Measurements from ENCODE around the gene MPZL2. TPM values are rescaled to one million over a fixed set of nuclear protein-coding genes. Genes with fewer than 3 reads are reported as not detected.
A peak's percentile ranks its signal among the peaks of the same experiment; 100 is the strongest.

The MPZL2 gene
- total and polyA plus RNA-seq, 10 of the 15 experiments (the other 5 are each of a cell fraction or from before 2014, with no cell fraction given): 0.81 to 4.8 (median 3.1) TPM

GRCh38 chr11:118207079-118207478, 57.0 kb downstream of the MPZL2 start (continued):
- TF ChIP-seq ATF2 (IDR thresholded peaks at IDR 0.05; ENCODE audit: low read length): no peak
- TF ChIP-seq, protein P1, sequence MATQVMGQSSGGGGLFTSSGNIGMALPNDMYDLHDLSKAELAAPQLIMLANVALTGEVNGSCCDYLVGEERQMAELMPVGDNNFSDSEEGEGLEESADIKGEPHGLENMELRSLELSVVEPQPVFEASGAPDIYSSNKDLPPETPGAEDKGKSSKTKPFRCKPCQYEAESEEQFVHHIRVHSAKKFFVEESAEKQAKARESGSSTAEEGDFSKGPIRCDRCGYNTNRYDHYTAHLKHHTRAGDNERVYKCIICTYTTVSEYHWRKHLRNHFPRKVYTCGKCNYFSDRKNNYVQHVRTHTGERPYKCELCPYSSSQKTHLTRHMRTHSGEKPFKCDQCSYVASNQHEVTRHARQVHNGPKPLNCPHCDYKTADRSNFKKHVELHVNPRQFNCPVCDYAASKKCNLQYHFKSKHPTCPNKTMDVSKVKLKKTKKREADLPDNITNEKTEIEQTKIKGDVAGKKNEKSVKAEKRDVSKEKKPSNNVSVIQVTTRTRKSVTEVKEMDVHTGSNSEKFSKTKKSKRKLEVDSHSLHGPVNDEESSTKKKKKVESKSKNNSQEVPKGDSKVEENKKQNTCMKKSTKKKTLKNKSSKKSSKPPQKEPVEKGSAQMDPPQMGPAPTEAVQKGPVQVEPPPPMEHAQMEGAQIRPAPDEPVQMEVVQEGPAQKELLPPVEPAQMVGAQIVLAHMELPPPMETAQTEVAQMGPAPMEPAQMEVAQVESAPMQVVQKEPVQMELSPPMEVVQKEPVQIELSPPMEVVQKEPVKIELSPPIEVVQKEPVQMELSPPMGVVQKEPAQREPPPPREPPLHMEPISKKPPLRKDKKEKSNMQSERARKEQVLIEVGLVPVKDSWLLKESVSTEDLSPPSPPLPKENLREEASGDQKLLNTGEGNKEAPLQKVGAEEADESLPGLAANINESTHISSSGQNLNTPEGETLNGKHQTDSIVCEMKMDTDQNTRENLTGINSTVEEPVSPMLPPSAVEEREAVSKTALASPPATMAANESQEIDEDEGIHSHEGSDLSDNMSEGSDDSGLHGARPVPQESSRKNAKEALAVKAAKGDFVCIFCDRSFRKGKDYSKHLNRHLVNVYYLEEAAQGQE (IDR thresholded peaks at IDR 0.05; ENCODE audit: low read depth, low read length): no peak
- no peak for TF ChIP-seq PAX8 (IDR thresholded peaks at IDR 0.05)

DNA sequence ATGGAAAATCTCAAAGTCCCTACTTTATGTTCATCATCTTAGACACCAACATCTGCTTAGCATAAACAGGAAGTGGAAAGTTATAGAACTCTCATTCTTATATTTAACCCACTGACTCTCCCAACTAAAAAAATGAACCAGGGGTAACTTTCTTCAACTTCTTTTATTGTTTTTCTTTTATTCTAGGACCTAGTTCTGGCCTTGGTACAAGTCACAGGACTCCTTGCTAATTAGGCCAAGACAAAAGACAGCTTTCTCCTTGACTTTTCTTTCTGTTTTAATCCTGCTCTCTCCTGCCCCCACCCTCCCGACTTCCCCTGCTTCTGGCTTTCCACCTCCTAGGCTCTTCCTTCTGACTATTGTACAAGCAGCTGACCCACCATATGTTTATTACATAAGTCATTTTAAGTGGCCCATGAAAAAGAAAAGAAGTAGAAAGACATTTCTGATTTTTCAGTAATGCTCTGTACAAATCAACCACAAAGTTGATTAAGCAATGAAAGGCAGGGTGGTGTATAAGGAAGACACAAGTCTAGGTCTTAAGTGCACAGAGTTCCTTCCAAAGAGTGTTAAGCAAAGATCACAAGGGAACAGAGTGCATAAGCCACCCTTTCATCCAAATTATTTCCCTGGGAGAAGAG, 57.6 kb downstream of the MPZL2 start:
- 0% methylated on average over 1 of the region's 1 CpG for WGBS (ENCODE audit: insufficient coverage, insufficient replicate concordance, low lambda C conversion rate, missing lambda C conversion rate)
- DNase-seq (ENCODE audit: low read depth, low spot score) (no peak), ATAC-seq (peak; percentile 55), FAIRE-seq (peak; percentile 13)
- H3K4me1 ChIP-seq (ENCODE audit: control insufficient read depth, insufficient read depth, low read length): peaks cover 6% of the 10 kb centered on the region; the same call in 1 of the 2 replicates
- H3K4me3 ChIP-seq: no peak overlapping the region
- peak overlapping the region; percentile 19; the same call in 1 of the 2 replicates for H3K4me2 ChIP-seq (ENCODE audit: control insufficient read depth, insufficient read depth)
- CTCF ChIA-PET: interaction anchor here (1.0 kb wide), 2 partner anchors 8 to 9 kb away, joined by 4 to 5 read pairs; no protein-coding TSS in a partner anchor
- no peak overlapping the region for H3K9ac ChIP-seq (ENCODE audit: control insufficient read depth, insufficient read depth, low read length)
- TF ChIP-seq SPI1 (IDR thresholded peaks at IDR 0.05; ENCODE audit: borderline replicate concordance, insufficient read depth, low read depth, low read length): peak; percentile 59; the same call in 1 of the 2 replicates
- TF ChIP-seq FOXK2 (IDR thresholded peaks at IDR 0.05): peak; percentile 63; the same call in 1 of the 2 replicates
- TF ChIP-seq ZNF622 (IDR thresholded peaks at IDR 0.05): no peak
- TF ChIP-seq ATF7 (IDR thresholded peaks at IDR 0.05; ENCODE audit: low read depth): peak; percentile 59
- no peak for TF ChIP-seq TCF3 (IDR thresholded peaks at IDR 0.05; ENCODE audit: borderline replicate concordance, insufficient read depth, low read depth, low read length)
- TF ChIP-seq CUX1 (IDR thresholded peaks at IDR 0.05; ENCODE audit: insufficient replicate concordance, low read depth, low read length): no peak
- intact Hi-C loops (cut with micrococcal nuclease; ENCODE audit: unreplicated experiment) (no loop called here), in situ Hi-C loops (cut with MboI) (no loop called here)
- H3K27ac ChIP-seq (ENCODE audit: control insufficient read depth, insufficient read depth): no peak overlapping the region
- H3K36me3 ChIP-seq (ENCODE audit: control insufficient read depth in 2 of 2, insufficient read depth in 2 of 2, low read length in 1 of 2): no peaks in the 10 kb centered on the region; a peak in 1 of 4 replicates
- H2AFZ ChIP-seq (ENCODE audit: control insufficient read depth, low read depth, low read length): peak overlapping the region; percentile 43
- H3K79me2 ChIP-seq (ENCODE audit: control insufficient read depth, insufficient read depth, low read length): no peaks in the 10 kb centered on the region
- BruUV-seq (replicated peaks): no TSS peak
- no peaks in the 10 kb centered on the region for H4K20me1 ChIP-seq (ENCODE audit: control insufficient read depth, insufficient read depth)
- no peaks in the 10 kb centered on the region for H3K27me3 ChIP-seq (replicated peaks in 1 of 2; ENCODE audit: control insufficient read depth in 2 of 2, insufficient read depth in 2 of 2, low read length in 1 of 2)
- RAD21 ChIA-PET (ENCODE audit: unreplicated experiment): interaction anchor here (2.1 kb wide), 1 partner anchor 9 kb away, joined by 8 read pairs; no protein-coding TSS in a partner anchor
- POLR2A ChIA-PET: interaction anchor here (0.7 kb wide), 1 partner anchor 8 kb away, joined by 3 read pairs; no protein-coding TSS in a partner anchor
- SMC1A ChIA-PET (ENCODE audit: uncharacterized antibody, unreplicated experiment): interaction anchor here (1.5 kb wide), 1 partner anchor 20 kb away, joined by 6 read pairs; no protein-coding TSS in a partner anchor
- H3K9me3 ChIP-seq (replicated peaks; ENCODE audit: control insufficient read depth, insufficient read depth, low read length): no peaks in the 10 kb centered on the region; the same call in 2 of the 3 replicates

Measured in GM12878 (cell line).